Central memory CD4-positive, alpha-beta T cell (primary cell): Measurements from ENCODE around the gene CNOT4.
"Not testable (repeated sequence)": the region's sequence is repeated elsewhere in the genome, so short reads cannot be mapped to it uniquely, and the experiment has no call there.

Experiments used
- DNase-seq: peaks from one replicate; pipeline ENCODE4 v3.0.0; 2022

Gene CNOT4

GRCh38 chr7:135449436-135449835, 60.5 kb downstream of the CNOT4 start:
- no peak for DNase-seq

- no peak for DNase-seq
These were observed 61.1 kb downstream of the CNOT4 start for GRCh38 chr7:135448753-135449152.

DNA sequence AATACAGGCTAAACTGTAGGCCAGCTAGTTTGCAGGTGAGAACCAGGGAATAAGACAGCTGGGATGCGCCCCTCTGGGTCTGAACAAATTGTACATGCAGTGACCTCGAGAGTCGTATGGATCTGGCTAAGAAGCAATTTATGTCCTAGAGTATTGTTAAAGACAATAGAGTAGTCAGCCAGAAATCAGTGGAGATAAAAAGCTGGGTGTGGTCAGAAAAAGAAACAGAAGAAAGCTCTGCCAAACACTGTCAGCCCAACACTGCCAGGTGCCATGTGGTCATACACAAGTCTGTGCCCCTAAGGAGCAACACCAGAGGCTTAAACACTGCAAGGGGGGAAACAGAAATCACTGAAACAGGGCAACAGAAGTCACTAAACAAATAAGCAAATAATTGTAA, 62.2 kb downstream of the CNOT4 start:
- DNase-seq: no peak

GRCh38 chr7:135445690-135446089, 64.2 kb downstream of the CNOT4 start:
- DNase-seq: no peak

- DNase-seq: not testable (repeated sequence)
These were observed 64.6 kb downstream of the CNOT4 start for GRCh38 chr7:135445266-135445665.

GRCh38 chr7:135441791-135442190, 68.1 kb downstream of the CNOT4 start:
- DNase-seq: no peak

GRCh38 chr7:135434047-135434446, 75.9 kb downstream of the CNOT4 start:
- no peak for DNase-seq

DNA sequence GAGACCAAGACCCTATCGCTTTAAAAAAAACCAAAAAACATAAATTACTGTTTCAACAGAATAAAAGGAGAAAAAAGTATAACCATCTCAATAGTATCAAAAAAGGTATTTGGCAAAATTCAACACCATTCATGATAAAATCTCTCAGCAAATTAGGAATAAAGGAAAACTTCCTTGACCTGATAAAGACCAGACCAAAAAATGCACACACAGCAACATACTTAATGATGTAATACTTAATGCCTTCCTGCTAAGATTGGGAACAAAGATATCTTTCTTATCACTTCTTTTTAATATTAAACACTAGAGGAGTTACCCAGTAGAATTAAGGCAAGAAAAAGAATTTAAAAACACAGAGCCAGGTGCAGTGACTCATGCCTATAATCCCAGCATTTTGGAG, 79.3 kb downstream of the CNOT4 start:
- no peak for DNase-seq

GRCh38 chr7:135428879-135429278, 81.0 kb downstream of the CNOT4 start:
- DNase-seq: no peak

- DNase-seq: no peak
These were observed 81.9 kb downstream of the CNOT4 start for GRCh38 chr7:135428011-135428410.

DNA sequence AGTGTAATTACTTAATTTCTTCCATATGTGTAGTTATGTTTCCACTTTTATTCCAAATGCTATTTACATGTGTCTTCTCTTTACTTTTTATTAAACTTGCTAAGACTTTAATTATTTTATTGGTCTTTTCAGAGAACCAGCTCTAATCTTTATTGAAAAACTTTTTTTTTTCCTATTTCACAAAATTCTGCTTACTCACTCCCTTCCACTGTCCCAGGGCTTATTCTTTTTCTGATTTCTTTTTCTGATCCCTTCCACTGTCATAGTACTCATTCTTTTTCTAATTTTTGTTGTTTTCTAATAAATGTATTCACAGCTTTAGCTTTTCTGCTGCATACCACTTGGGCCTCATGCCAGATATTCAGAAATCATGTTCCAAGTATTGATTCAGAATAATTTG, 82.7 kb downstream of the CNOT4 start:
- no peak for DNase-seq

GRCh38 chr7:135425036-135425435, 84.9 kb downstream of the CNOT4 start:
- DNase-seq: no peak

DNA sequence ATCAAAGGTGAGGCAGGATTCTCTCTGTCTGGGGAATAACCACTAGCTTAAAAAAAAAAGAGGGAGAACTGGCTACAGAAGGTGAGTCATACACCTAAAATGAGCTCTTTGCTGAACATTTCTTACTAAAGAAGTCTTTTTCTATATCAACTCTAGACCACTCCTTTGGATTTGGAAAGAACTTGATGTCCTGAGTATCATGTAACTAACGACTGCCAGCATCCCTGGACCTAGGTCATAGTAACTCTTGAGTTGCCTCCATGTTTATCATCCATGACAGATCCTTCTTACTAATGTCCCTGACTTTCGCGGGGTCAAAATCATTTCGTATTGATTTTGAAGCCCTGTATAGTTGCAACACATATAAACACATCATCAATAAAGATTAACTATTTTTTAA, 89.1 kb downstream of the CNOT4 start:
- no peak for DNase-seq

DNA sequence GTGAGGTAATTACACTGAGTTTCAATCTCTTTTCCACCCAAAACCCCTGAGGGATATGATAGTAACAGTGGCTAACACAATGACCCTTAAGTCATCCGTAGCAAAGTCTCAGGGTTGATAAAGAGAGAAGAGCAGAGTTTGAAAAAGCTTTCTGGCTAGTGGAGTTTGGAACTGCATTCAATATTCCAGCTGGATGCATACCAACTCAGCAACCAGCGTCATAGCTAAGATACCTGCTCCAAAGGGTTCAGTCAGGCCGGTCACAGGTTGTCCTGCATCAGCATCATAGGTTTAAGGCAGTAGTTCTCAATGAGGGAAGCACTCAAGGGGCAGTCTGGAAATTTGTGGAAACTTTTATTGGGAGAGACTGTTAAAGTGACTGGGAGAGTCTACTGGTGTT, 93.5 kb downstream of the CNOT4 start:
- DNase-seq: no peak

GRCh38 chr7:135414850-135415439, 95.0 kb downstream of the CNOT4 start:
- no peak for DNase-seq

DNA sequence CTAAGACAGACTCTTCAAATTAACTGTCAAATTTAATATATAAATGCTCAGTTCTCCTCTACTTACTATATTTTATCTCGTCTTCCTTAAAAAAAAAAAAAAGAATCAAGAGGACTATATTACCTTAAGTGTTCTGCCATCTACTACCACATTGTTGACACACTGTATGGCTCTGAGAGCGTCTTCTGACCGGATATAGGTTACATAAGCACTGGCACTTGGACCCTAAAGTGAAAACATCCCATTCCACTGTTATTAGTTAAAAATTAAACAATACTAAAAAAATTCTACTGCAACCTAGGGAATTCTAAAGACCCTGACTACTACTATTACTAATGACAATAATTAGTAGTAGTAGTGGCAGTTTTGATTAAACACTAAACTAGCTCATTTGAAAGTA, 95.7 kb downstream of the CNOT4 start:
- no peak for DNase-seq

DNA sequence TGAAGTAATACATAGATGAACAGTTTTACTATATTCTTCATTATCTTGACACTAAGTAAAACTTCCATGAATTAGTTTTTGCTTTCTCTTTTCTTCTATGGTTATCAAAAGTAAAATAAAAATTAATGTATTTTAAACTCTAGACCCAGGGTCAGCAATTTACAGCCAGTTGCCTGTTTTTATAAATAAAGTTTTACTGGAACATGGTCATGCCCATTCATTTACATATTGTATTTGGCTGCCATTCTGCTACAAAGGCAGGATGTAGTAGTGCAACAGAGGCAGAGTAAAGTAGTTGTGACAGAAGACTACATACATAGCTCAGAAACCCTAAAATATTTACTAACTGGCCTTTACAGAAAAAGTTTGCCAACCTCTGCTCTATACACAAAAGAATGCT, 98.8 kb downstream of the CNOT4 start:
- no peak for DNase-seq

- no peak for DNase-seq
These were observed 99.4 kb downstream of the CNOT4 start for GRCh38 chr7:135410543-135410942.

GRCh38 chr7:135409845-135410542, 99.9 kb downstream of the CNOT4 start:
- no peak for DNase-seq

- DNase-seq: no peak
These were observed 102.0 kb downstream of the CNOT4 start for GRCh38 chr7:135407884-135408283.

- no peak for DNase-seq
These were observed 103.0 kb downstream of the CNOT4 start for GRCh38 chr7:135406918-135407317.

DNA sequence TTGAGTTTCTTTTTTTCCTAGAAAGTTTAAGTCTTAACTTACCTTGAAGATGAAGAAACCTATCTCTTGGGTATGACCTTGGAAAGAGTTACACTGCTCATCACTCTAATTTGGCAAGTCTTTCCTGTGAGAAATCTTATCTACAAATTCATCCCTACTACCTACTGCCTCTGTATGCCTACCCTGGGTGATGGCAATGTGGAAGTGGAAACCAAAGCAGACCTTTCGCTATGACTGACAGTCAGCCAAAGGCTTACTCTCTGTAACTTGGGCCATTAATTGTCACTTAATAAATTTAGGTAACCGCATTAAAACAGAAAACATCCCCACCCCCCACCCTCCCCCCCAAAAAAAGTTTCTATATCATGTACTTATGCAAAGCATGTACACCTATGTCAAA, 103.9 kb downstream of the CNOT4 start:
- DNase-seq: no peak

DNA sequence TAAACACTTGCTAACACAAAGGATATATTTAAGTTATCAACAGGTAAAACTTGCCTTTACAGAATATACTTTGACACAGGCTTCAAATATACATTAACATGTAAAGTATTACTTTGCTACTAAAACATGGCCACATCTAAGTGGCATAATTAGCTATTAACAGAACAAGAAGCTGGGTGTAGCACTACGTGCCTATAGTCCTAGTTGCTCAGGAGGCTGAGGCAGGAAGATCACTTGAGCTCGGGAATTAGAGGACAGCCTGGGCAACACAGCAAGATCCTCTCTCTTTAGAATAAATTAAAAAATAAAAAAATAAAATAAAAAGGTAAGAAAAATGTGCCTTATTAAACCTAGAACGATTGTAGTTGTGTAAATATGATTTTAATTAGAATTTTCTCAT, 106.6 kb downstream of the CNOT4 start:
- DNase-seq: no peak

DNA sequence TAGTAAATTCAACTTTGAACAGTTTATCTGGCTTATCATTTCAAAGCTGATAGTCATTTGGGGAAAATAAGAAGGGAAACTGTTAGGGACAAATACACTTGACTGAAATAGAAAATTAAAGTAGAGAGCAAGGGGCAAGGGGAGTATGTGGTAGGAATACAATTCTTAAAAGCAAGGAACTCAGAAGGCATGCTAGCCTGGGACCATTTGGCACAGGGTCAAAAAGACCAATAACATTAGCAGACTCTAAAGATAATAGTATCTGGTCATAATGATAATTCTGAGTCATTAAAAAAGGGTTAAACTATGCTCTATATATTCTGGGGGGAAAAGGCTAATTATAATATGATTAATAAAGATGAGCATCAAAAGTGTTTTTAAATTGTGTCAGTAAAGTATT, 112.2 kb downstream of the CNOT4 start:
- no peak for DNase-seq

DNA sequence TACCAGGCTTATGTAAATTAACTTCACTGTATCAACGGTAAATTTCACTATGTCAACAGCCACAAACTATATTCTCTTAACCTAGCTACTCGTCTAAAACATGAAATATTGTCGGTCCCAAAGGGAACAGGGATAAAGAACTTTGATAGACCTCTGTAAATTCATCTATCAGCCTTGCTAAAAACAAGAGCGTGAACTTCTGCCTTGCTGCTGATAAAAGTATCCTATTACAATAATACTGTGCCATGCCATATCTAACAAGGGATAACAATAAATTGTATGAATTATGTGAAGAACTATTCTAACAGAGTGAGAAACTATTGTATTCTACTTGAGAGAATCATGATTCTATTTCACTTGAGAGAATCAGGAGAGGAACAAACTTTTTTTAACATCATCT, 117.2 kb downstream of the CNOT4 start:
- no peak for DNase-seq
